ENCODE results near the gene DGCR8. TPM values are rescaled to one million over a fixed set of nuclear protein-coding genes. Genes with fewer than 3 reads are reported as not detected.
A peak's percentile ranks its signal among the peaks of the same experiment; 100 is the strongest.

DGCR8 gene
- polyA plus RNA-seq, 4 donors = 17.0 to 31.0 (median 17.7) TPM

DNA sequence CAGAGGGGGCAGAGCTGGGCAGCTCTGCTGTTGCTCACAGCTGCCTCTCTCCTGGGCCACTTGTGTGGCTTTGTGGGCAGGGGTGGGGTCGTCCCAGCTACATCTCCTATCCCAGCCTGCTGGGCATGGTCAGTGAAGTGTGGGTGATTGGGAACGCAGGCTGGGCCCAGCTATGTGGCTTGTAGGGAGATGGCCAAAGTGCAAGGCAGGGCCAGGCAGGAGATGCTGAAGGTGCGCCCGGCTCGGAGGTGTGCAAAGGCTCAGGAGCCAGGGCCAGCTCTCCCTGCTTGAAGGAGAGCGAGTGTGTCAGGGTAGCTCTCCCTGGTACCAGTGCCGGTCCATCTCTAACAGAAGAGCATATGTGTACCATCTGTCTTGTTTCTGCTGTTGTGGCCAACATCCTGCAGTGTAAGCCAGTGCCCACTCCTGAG, 27.4 kb downstream of the DGCR8 start:
- H3K27me3 ChIP-seq (ENCODE audit: control insufficient read depth in 3 of 3, insufficient read depth in 3 of 3, low read length in 3 of 3) = no peaks in the 10 kb centered on the region
- FAIRE-seq = no peak
- H3K4me1 ChIP-seq (ENCODE audit: control insufficient read depth in 3 of 3, insufficient read depth in 2 of 3, low read depth in 1 of 3, low read length in 2 of 3) = no peaks in the 10 kb centered on the region
- H3K9me3 ChIP-seq (ENCODE audit: control insufficient read depth in 2 of 2, insufficient read depth in 1 of 2, low read depth in 1 of 2, low read length in 1 of 2) = no peaks in the 10 kb centered on the region
- 92 to 95% (median 94%) methylated on average over 7 of the region's 7 CpGs for WGBS, 3 donors
- no peak for DNase-seq
- H3K36me3 ChIP-seq (ENCODE audit: control insufficient read depth in 3 of 3, insufficient read depth in 2 of 3, low read depth in 1 of 3, low read length in 3 of 3) = peaks cover 9 to 89% (median 24%) of the 10 kb centered on the region in 3 donors
- no peak overlapping the region for H3K4me3 ChIP-seq (ENCODE audit: low read depth in 1 of 3, low read length in 3 of 3)
- H3K27ac ChIP-seq (ENCODE audit: low read depth in 1 of 3, low read length in 2 of 3) = no peak overlapping the region

DNA sequence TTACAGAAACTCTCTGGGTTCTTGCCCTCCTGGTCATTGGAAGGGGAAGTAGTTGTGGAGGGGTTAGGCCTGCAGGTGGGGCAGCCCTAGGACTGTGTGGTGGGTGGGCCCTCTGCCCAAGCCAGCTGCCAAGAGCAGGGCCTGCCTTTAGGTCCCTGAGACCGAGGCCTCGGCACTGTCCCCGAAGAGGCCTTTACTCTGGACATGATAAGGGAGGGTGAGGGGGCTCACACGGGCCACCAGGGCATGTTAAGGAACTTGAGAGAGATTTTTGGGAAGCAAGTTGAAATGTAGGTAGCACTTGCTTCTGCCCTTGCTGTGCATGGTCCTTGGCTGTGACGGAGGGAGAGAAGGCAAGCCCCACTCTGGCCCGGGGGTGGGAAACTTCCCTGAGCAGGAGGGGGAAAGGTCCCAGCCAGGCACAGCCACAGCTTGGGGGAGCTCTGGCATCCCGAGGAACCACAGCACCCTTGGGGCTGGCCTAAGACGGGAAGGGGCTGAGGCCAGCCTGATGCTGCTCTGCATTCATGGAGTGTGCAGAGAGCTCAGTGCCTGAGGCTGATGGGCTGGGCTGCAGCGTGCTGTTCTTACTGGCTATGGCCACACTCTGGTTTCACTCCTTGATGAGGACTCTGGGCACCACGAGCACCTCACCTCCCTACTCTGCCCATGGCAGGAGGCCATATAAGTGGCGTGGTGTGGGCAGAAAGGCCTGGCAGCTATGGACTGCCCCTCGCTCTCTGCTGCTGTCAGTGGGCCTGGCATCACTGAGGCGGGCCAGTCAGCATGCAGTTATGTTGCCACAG, 28.1 kb downstream of the DGCR8 start:
- no peak overlapping the region for H3K27ac ChIP-seq (ENCODE audit: low read depth in 1 of 3, low read length in 2 of 3)
- no peaks in the 10 kb centered on the region for H3K4me1 ChIP-seq (ENCODE audit: control insufficient read depth in 3 of 3, insufficient read depth in 2 of 3, low read depth in 1 of 3, low read length in 2 of 3)
- no peak for DNase-seq
- H3K27me3 ChIP-seq (ENCODE audit: control insufficient read depth in 3 of 3, insufficient read depth in 3 of 3, low read length in 3 of 3) = no peaks in the 10 kb centered on the region
- peaks cover 9 to 93% (median 24%) of the 10 kb centered on the region in 3 donors for H3K36me3 ChIP-seq (ENCODE audit: control insufficient read depth in 3 of 3, insufficient read depth in 2 of 3, low read depth in 1 of 3, low read length in 3 of 3)
- no peak overlapping the region for H3K4me3 ChIP-seq (ENCODE audit: low read depth in 1 of 3, low read length in 3 of 3)
- FAIRE-seq = no peak
- WGBS, 3 donors = 82 to 91% (median 85%) methylated on average over 13 of the region's 13 CpGs
- H3K9me3 ChIP-seq (ENCODE audit: control insufficient read depth in 2 of 2, insufficient read depth in 1 of 2, low read depth in 1 of 2, low read length in 1 of 2) = no peaks in the 10 kb centered on the region

DNA sequence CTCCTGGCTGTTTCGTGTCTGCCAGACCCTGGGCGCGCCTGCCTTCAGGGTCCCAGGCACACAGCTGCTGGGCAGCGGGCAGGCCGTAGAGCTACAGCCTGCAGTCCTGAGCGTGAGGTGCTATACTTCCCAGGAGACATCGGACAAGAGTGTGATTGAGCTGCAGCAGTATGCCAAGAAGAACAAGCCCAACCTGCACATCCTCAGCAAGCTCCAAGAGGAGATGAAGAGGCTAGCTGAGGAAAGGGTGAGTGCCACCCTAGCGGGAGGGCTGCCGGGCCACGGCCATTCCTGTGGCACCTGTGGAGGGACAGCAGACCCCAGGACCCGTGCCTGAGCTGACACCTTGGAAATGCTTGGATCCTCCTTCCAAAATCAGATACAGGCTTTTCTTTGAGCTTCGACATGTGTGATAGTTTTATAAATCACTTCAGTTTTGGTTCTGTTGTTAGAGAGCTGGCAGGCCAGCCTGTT, 28.8 kb downstream of the DGCR8 start:
- 86 to 92% (median 88%) methylated on average over 12 of the region's 12 CpGs for WGBS, 3 donors
- no peak overlapping the region for H3K27ac ChIP-seq (ENCODE audit: low read depth in 1 of 3, low read length in 2 of 3)
- FAIRE-seq (no peak), DNase-seq (no peak)
- no peaks in the 10 kb centered on the region for H3K4me1 ChIP-seq (ENCODE audit: control insufficient read depth in 3 of 3, insufficient read depth in 2 of 3, low read depth in 1 of 3, low read length in 2 of 3)
- no peaks in the 10 kb centered on the region for H3K9me3 ChIP-seq (ENCODE audit: control insufficient read depth in 2 of 2, insufficient read depth in 1 of 2, low read depth in 1 of 2, low read length in 1 of 2)
- no peak overlapping the region for H3K4me3 ChIP-seq (ENCODE audit: low read depth in 1 of 3, low read length in 3 of 3)
- no peaks in the 10 kb centered on the region for H3K27me3 ChIP-seq (ENCODE audit: control insufficient read depth in 3 of 3, insufficient read depth in 3 of 3, low read length in 3 of 3)
- H3K36me3 ChIP-seq (ENCODE audit: control insufficient read depth in 3 of 3, insufficient read depth in 2 of 3, low read depth in 1 of 3, low read length in 3 of 3) = peaks cover 7 to 98% (median 24%) of the 10 kb centered on the region in 3 donors

DNA sequence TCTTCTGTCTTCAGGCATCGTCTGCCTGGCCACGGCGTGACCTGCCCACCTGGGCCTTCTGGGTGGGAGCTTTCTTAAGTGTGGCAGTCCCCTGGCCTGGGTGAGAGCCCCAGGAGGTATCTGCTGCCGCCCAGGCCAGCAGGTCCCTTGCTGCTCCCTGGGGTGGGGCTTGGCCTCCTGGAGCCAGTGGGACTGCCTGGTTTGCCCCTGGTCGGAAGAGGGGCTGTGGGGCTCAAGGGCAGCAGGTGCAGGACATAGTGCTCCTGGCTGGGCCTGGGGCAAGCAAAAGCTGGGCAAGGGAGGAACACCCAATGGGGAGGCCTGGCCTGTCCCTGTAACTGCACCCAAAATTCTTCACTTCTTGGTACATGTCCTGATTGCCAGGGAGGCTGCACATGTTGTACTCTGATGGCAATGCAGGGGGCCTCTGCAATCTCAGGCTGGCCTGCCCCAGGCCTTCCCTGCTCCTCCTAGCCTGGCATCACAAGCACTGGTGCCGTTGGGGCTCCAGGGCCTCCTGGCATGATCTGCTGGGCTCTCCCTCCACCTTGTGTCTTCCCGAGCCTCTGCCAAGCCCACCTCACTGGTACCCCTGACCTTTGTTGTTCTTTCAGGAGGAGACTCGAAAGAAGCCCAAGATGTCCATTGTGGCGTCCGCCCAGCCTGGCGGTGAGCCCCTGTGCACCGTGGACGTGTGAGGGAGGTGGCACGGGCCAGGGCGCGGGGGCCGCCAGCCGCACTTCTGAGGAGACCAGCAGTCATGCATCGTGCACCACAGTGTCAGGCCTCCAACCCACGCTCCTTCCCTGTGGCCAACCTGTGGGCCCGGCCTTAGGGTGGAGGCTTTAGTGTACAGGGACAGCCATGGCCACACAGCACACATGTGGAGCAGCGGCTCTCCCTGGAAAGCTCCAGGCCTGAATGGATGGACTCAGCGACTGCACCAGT, 29.6 kb downstream of the DGCR8 start:
- Histone ChIP-seq H3K36me3 (ENCODE audit: control insufficient read depth in 3 of 3, insufficient read depth in 2 of 3, low read depth in 1 of 3, low read length in 3 of 3) (peaks cover 5 to 100% (median 21%) of the 10 kb centered on the region in 3 donors), H3K4me3 (ENCODE audit: low read depth in 1 of 3, low read length in 3 of 3) (no peak overlapping the region), H3K9me3 (ENCODE audit: control insufficient read depth in 2 of 2, insufficient read depth in 1 of 2, low read depth in 1 of 2, low read length in 1 of 2) (no peaks in the 10 kb centered on the region), H3K4me1 (ENCODE audit: control insufficient read depth in 3 of 3, insufficient read depth in 2 of 3, low read depth in 1 of 3, low read length in 2 of 3) (no peaks in the 10 kb centered on the region), H3K27me3 (ENCODE audit: control insufficient read depth in 3 of 3, insufficient read depth in 3 of 3, low read length in 3 of 3) (no peaks in the 10 kb centered on the region), H3K27ac (ENCODE audit: low read depth in 1 of 3, low read length in 2 of 3) (no peak overlapping the region)
- 87% methylated on average over 23 of the region's 23 CpGs for WGBS, 3 donors
- no peak for FAIRE-seq
- no peak for DNase-seq

DNA sequence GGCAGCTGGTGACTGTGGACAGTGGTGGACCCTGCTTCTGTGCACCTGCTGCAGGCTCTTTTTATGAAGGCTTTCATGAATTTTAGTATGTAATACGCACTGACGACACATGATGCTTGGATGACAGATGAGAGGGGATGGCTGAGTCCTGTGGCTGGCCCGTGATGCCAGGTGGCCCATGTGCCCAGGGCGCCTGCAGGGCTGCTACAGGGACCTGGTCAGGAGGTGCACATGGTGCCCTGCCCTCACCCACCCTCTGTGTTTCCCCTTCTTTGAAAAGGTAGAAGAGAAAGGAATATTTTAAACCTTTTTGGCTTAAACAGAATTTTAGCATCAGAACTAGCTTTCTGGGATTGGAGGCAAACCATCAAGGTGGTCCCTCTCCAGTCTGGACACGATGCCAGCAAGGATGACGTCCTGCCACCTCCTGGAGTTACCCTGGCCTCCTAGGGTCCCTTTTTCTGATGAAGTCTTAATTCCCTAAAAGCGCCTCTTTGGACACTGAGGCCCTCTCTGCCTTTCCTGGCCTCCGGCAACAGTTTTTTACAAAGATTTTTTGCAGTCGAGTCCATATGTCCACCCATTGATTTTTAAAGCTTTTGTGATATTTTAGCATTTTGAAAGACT, 30.4 kb downstream of the DGCR8 start:
- H3K27ac ChIP-seq (ENCODE audit: low read depth in 1 of 3, low read length in 2 of 3) = no peak overlapping the region
- no peaks in the 10 kb centered on the region for H3K4me1 ChIP-seq (ENCODE audit: control insufficient read depth in 3 of 3, insufficient read depth in 2 of 3, low read depth in 1 of 3, low read length in 2 of 3)
- H3K27me3 ChIP-seq (ENCODE audit: control insufficient read depth in 3 of 3, insufficient read depth in 3 of 3, low read length in 3 of 3) = no peaks in the 10 kb centered on the region
- no peaks in the 10 kb centered on the region for H3K9me3 ChIP-seq (ENCODE audit: control insufficient read depth in 2 of 2, insufficient read depth in 1 of 2, low read depth in 1 of 2, low read length in 1 of 2)
- no peak overlapping the region for H3K4me3 ChIP-seq (ENCODE audit: low read depth in 1 of 3, low read length in 3 of 3)
- WGBS, 3 donors = 90 to 91% (median 90%) methylated on average over 9 of the region's 9 CpGs
- peaks cover 5 to 100% (median 14%) of the 10 kb centered on the region in 3 donors for H3K36me3 ChIP-seq (ENCODE audit: control insufficient read depth in 3 of 3, insufficient read depth in 2 of 3, low read depth in 1 of 3, low read length in 3 of 3)
- DNase-seq = no peak
- no peak for FAIRE-seq

DNA sequence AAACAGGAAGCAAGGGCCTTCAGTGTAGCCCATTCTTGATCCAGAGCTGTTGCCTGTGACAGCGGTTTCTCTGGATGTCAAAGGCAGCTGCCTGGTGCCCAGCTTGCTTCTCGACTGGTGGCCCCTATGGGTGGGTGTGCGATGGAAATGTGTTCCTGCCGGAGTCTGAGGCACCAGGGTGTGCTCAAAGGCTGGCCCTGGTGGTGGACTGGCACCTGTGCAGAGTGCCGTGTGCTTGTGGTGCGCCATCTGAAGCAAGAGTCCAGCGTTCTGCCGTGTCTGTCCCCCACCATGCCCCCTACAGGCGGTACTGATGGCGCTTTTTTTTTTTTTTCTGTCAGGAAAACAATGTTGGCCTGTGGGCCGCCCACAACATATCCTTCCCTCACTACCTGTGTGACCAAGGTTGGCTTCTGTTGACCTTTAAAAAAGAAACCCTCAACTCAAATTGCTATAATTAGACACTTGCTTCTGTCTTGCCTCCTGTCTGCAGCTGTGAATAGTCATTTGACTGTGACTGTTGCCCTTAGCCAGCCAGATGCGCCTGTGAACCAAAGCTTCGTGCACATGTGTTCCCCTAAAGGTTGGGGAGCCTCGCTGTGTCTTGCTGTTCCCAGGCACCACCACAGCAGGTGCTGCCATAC, 31.1 kb downstream of the DGCR8 start:
- Histone ChIP-seq H3K27ac (ENCODE audit: low read depth in 1 of 3, low read length in 2 of 3) (no peak overlapping the region), H3K4me3 (ENCODE audit: low read depth in 1 of 3, low read length in 3 of 3) (no peak overlapping the region), H3K27me3 (ENCODE audit: control insufficient read depth in 3 of 3, insufficient read depth in 3 of 3, low read length in 3 of 3) (no peaks in the 10 kb centered on the region), H3K9me3 (ENCODE audit: control insufficient read depth in 2 of 2, insufficient read depth in 1 of 2, low read depth in 1 of 2, low read length in 1 of 2) (no peaks in the 10 kb centered on the region), H3K4me1 (ENCODE audit: control insufficient read depth in 3 of 3, insufficient read depth in 2 of 3, low read depth in 1 of 3, low read length in 2 of 3) (peaks cover 0 to 4% (median 0%) of the 10 kb centered on the region in 3 donors), H3K36me3 (ENCODE audit: control insufficient read depth in 3 of 3, insufficient read depth in 2 of 3, low read depth in 1 of 3, low read length in 3 of 3) (peaks cover 5 to 99% (median 11%) of the 10 kb centered on the region in 3 donors)
- FAIRE-seq = no peak
- 55 to 59% (median 57%) methylated on average over 13 to 14 of the region's 14 CpGs for WGBS, 3 donors
- DNase-seq = peak in 1 of 2 donors; percentile 26

DNA sequence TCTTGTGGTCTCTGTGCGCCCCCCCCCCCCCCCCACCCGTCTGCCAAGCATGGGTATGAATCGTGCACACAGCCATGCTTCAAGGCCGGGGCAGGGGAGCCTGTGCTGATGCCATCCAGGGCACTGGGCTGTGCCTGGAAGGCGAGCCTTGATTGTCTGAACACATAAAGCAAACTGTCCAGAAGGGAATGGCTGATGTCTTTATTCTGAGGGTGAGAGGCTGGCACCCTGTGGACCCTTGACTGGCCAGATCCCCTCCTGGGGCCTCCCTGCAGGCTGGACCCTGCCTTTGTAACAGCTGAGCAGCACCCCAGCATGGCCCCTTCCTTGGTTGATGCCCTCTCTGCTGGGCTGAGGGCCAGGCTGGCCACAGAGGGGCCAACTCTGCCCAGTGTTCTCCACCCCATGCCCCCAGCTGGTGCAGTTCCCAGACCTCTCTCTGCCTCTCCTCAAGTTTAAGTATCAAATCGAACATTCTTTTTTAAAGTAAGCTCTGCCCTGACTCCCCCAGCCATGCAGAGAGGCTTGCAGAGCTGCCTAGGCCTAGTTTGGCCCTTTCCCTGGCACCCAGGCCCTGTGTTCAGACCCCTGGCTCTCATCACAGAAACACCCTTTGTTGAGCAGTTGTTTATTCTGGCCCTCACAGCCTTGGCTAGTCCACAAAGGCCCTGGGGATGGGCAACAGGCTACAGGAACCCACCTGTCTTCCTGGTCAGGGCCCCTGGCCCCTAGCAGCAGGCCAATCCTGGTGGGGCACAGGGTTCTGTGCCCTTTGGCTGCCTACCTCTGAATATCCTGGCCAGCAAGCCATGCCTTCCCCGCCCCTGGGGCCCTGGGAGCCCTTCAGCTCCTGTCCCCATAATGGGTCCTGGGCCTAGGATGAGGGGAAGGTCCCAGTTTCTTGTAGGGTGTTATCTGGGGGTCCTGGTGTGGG, 31.9 kb downstream of the DGCR8 start:
- no peaks in the 10 kb centered on the region for H3K27me3 ChIP-seq (ENCODE audit: control insufficient read depth in 3 of 3, insufficient read depth in 3 of 3, low read length in 3 of 3)
- no peaks in the 10 kb centered on the region for H3K9me3 ChIP-seq (ENCODE audit: control insufficient read depth in 2 of 2, insufficient read depth in 1 of 2, low read depth in 1 of 2, low read length in 1 of 2)
- H3K4me3 ChIP-seq (ENCODE audit: low read depth in 1 of 3, low read length in 3 of 3) = no peak overlapping the region
- no peak for DNase-seq
- peaks cover 0 to 4% (median 0%) of the 10 kb centered on the region in 3 donors for H3K4me1 ChIP-seq (ENCODE audit: control insufficient read depth in 3 of 3, insufficient read depth in 2 of 3, low read depth in 1 of 3, low read length in 2 of 3)
- H3K36me3 ChIP-seq (ENCODE audit: control insufficient read depth in 3 of 3, insufficient read depth in 2 of 3, low read depth in 1 of 3, low read length in 3 of 3) = peaks cover 5 to 91% (median 8%) of the 10 kb centered on the region in 3 donors
- whole genome bisulfite sequencing, 3 donors = 69 to 71% (median 70%) methylated on average over 7 of the region's 7 CpGs
- no peak overlapping the region for H3K27ac ChIP-seq (ENCODE audit: low read depth in 1 of 3, low read length in 2 of 3)
- FAIRE-seq = no peak
